ENCODE data around the gene CCDC34.
A peak's percentile ranks its signal among the peaks of the same experiment; 100 is the strongest.

GRCh38 chr11:27372164-27372563, 9.1 kb upstream of the CCDC34 start:
- no peak for TF ChIP-seq POLR2A (IDR thresholded peaks at IDR 0.05; ENCODE audit: low read length)
- TF ChIP-seq GATA1 (IDR thresholded peaks at IDR 0.05; ENCODE audit: low read depth, low read length) = peak; percentile 67

Measured in erythroblast (primary cell).